ENCODE data around the gene FRG2. TPM values are rescaled to one million over a fixed set of nuclear protein-coding genes. Genes with fewer than 3 reads are reported as not detected.
"Not testable (repeated sequence)": the region's sequence is repeated elsewhere in the genome, so short reads cannot be mapped to it uniquely, and the experiment has no call there.

FRG2 gene
- not detected in 2 replicates for total RNA-seq

GRCh38 chr4:190027156-190027555, at the start of gene FRG2:
Gene FRG2 (minus strand): TSS chr4:190027256. CDS start chr4:190027204, 52 bp downstream.
- not testable (repeated sequence) for H3K4me3 ChIP-seq (ENCODE audit: low read depth, low read length); DNase-seq (ENCODE audit: low read depth)

- H3K4me3 ChIP-seq (ENCODE audit: low read depth, low read length); DNase-seq (ENCODE audit: low read depth): not testable (repeated sequence)
These were observed 41.3 kb upstream of the FRG2 start for GRCh38 chr4:190068351-190068750.

- not testable (repeated sequence) for H3K4me3 ChIP-seq (ENCODE audit: low read depth, low read length)
These were observed 37.7 kb upstream of the FRG2 start for GRCh38 chr4:190064805-190065204.

GRCh38 chr4:190064342-190064741, 37.3 kb upstream of the FRG2 start, which contains the start of gene DBET:
Gene DBET (plus strand): TSS chr4:190064502.
- H3K4me3 ChIP-seq (ENCODE audit: low read depth, low read length); DNase-seq (ENCODE audit: low read depth): not testable (repeated sequence)

More at GRCh38 chr4:190064805-190065204, 37.7 kb upstream of the FRG2 start:
- not testable (repeated sequence) for DNase-seq (ENCODE audit: low read depth)

- not testable (repeated sequence) for H3K4me3 ChIP-seq (ENCODE audit: low read depth, low read length); DNase-seq (ENCODE audit: low read depth)
These were observed 31.9 kb upstream of the FRG2 start for GRCh38 chr4:190058997-190059396.

- not testable (repeated sequence) for DNase-seq (ENCODE audit: low read depth); H3K4me3 ChIP-seq (ENCODE audit: low read depth, low read length)
These were observed 22.6 kb upstream of the FRG2 start for GRCh38 chr4:190049378-190050239.

- not testable (repeated sequence) for DNase-seq (ENCODE audit: low read depth); H3K4me3 ChIP-seq (ENCODE audit: low read depth, low read length)
These were observed 20.6 kb upstream of the FRG2 start for GRCh38 chr4:190047627-190048026.

GRCh38 chr4:190040873-190041272, 13.8 kb upstream of the FRG2 start:
- not testable (repeated sequence) for DNase-seq (ENCODE audit: low read depth); H3K4me3 ChIP-seq (ENCODE audit: low read depth, low read length)

- not testable (repeated sequence) for H3K4me3 ChIP-seq (ENCODE audit: low read depth, low read length); DNase-seq (ENCODE audit: low read depth)
These were observed 10.8 kb upstream of the FRG2 start for GRCh38 chr4:190037704-190038388.

- H3K4me3 ChIP-seq (ENCODE audit: low read depth, low read length); DNase-seq (ENCODE audit: low read depth): not testable (repeated sequence)
These were observed 4.2 kb upstream of the FRG2 start for GRCh38 chr4:190031264-190031663.

- DNase-seq (ENCODE audit: low read depth); H3K4me3 ChIP-seq (ENCODE audit: low read depth, low read length): not testable (repeated sequence)
These were observed 4.3 kb downstream of the FRG2 start for GRCh38 chr4:190022614-190023281.

- DNase-seq (ENCODE audit: low read depth); H3K4me3 ChIP-seq (ENCODE audit: low read depth, low read length): not testable (repeated sequence)
These were observed 5.1 kb downstream of the FRG2 start for GRCh38 chr4:190021973-190022372.

- TF ChIP-seq CTCF (IDR thresholded peaks at IDR 0.05; ENCODE audit: insufficient read depth, low read depth, low read length) = no peak
- peak; percentile 5 for DNase-seq (ENCODE audit: low read depth)
- H3K4me3 ChIP-seq (ENCODE audit: low read depth, low read length) = no peak overlapping the region
These were observed 6.0 kb downstream of the FRG2 start for GRCh38 chr4:190020790-190021717.

- H3K4me3 ChIP-seq (ENCODE audit: low read depth, low read length); DNase-seq (ENCODE audit: low read depth): not testable (repeated sequence)
These were observed 7.1 kb downstream of the FRG2 start for GRCh38 chr4:190019859-190020463.

Data from fibroblast of villous mesenchyme (primary cell).